ENCODE measurements around the gene RIOK2. TPM values are rescaled to one million over a fixed set of nuclear protein-coding genes. Genes with fewer than 3 reads are reported as not detected.
"Not testable (repeated sequence)": the region's sequence is repeated elsewhere in the genome, so short reads cannot be mapped to it uniquely, and the experiment has no call there.

The RIOK2 gene
- polyA plus RNA-seq (ENCODE audit: insufficient read length), result 29.5 TPM

GRCh38 chr5:97183100-97183929, at the start of gene RIOK2:
Gene RIOK2 (minus strand): TSS chr5:97183247. CDS start chr5:97183191, 56 bp downstream.
- peak; percentile 95 for DNase-seq

- peak; percentile 81 for DNase-seq
Measured at GRCh38 chr5:97231025-97231636, 48.1 kb upstream of the RIOK2 start.

- DNase-seq, result no peak
Measured at GRCh38 chr5:97229688-97230285, 46.7 kb upstream of the RIOK2 start.

- no peak for DNase-seq
Measured at GRCh38 chr5:97229196-97229595, 46.1 kb upstream of the RIOK2 start.

GRCh38 chr5:97225222-97225621, 42.2 kb upstream of the RIOK2 start:
- DNase-seq, result no peak

- DNase-seq, result no peak
Measured at GRCh38 chr5:97224112-97224750, 41.2 kb upstream of the RIOK2 start.

GRCh38 chr5:97223596-97223995, 40.5 kb upstream of the RIOK2 start:
- no peak for DNase-seq

GRCh38 chr5:97209343-97209742, 26.3 kb upstream of the RIOK2 start:
- no peak for DNase-seq

- DNase-seq, result no peak
Measured at GRCh38 chr5:97208714-97209113, 25.7 kb upstream of the RIOK2 start.

GRCh38 chr5:97208184-97208713, 25.2 kb upstream of the RIOK2 start:
- DNase-seq, result no peak

GRCh38 chr5:97194366-97194765, 11.3 kb upstream of the RIOK2 start:
- DNase-seq, result no peak

GRCh38 chr5:97193355-97193688, 10.3 kb upstream of the RIOK2 start:
- DNase-seq, result no peak

- no peak for DNase-seq
Measured at GRCh38 chr5:97192580-97193354, 9.7 kb upstream of the RIOK2 start.

- DNase-seq, result no peak
Measured at GRCh38 chr5:97191893-97192292, 8.8 kb upstream of the RIOK2 start.

GRCh38 chr5:97189523-97189922, 6.5 kb upstream of the RIOK2 start:
- DNase-seq, result not testable (repeated sequence)

GRCh38 chr5:97183930-97184213, 825 bp upstream of the RIOK2 start:
- DNase-seq, result no peak

GRCh38 chr5:97182571-97183099, 412 bp downstream of the RIOK2 start:
- DNase-seq, result no peak

- no peak for DNase-seq
Measured at GRCh38 chr5:97181856-97182545, 1.0 kb downstream of the RIOK2 start.

GRCh38 chr5:97179457-97179856, 3.6 kb downstream of the RIOK2 start:
- DNase-seq, result not testable (repeated sequence)

- DNase-seq, result no peak
Measured at GRCh38 chr5:97172227-97172626, 10.8 kb downstream of the RIOK2 start.

GRCh38 chr5:97171703-97172102, 11.3 kb downstream of the RIOK2 start:
- no peak for DNase-seq

GRCh38 chr5:97167435-97167834, 15.6 kb downstream of the RIOK2 start:
- DNase-seq, result no peak
